HFF-Myc (cell line): ENCODE data around the gene PEX5L.
A peak's percentile ranks its signal among the peaks of the same experiment; 100 is the strongest.

Experiments used
- DNase-seq: peaks from one replicate; pipeline ENCODE4 v3.0.0-alpha.2; 2011; ENCODE audit warnings: low read depth; ENCODE audit errors: extremely low read depth
- H3K4me3 ChIP-seq: replicated peaks from 2 replicates; pipeline ENCODE4 v1.5.1; 2011; ENCODE audit warnings: low read depth, mild to moderate bottlenecking, control low read depth, low read length
- TF ChIP-seq, protein P1 (sequence below): IDR thresholded peaks from 2 replicates; pipeline ENCODE4 v1.5.1; 2012; ENCODE audit warnings: mild to moderate bottlenecking, low read depth, low read length, control low read depth; ENCODE audit errors: missing control alignments

Gene PEX5L

DNA sequence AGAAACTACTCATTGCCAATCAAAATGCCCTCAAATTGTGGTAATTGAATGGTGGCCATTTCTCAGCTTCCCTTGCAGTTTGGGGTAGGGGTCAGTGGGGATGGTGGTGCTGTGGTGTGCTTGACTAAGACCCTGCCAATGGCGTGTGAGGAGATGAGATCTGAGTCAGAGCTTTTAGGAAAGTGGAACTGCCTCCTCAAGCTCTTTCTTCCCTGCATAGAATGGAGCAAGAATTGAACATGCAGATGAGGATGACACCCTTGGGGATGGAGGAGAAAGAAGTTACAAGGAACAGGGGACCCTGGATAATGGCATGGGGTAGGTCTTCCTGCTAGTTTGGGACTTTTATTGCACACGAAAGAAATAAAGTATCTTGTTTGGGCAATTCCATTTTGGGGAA, 188.0 kb downstream of the PEX5L start:
- TF ChIP-seq, protein P1, sequence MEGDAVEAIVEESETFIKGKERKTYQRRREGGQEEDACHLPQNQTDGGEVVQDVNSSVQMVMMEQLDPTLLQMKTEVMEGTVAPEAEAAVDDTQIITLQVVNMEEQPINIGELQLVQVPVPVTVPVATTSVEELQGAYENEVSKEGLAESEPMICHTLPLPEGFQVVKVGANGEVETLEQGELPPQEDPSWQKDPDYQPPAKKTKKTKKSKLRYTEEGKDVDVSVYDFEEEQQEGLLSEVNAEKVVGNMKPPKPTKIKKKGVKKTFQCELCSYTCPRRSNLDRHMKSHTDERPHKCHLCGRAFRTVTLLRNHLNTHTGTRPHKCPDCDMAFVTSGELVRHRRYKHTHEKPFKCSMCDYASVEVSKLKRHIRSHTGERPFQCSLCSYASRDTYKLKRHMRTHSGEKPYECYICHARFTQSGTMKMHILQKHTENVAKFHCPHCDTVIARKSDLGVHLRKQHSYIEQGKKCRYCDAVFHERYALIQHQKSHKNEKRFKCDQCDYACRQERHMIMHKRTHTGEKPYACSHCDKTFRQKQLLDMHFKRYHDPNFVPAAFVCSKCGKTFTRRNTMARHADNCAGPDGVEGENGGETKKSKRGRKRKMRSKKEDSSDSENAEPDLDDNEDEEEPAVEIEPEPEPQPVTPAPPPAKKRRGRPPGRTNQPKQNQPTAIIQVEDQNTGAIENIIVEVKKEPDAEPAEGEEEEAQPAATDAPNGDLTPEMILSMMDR, result no peak
- no peak for DNase-seq
- no peak overlapping the region for H3K4me3 ChIP-seq

DNA sequence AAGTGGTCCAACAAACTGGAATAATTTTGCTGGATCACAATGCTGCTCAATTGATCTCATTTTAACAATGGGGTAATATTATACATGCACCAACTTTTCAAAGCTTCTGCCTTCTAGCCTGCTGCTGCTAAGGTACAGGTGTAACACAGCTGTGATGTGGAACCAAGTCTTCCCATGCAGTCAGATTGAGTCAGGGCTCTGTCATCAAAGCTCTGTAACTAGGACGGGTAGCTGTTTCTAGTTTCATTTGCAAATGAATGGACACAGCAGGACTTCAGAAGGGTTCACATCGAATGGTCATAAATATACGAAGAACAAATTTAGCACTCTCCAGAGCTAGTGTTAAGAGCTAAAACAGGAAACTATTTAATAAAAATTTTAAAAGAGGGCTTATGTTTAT, 194.7 kb downstream of the PEX5L start:
- H3K4me3 ChIP-seq, result no peak overlapping the region
- TF ChIP-seq, protein P1, result no peak
- DNase-seq, result no peak

DNA sequence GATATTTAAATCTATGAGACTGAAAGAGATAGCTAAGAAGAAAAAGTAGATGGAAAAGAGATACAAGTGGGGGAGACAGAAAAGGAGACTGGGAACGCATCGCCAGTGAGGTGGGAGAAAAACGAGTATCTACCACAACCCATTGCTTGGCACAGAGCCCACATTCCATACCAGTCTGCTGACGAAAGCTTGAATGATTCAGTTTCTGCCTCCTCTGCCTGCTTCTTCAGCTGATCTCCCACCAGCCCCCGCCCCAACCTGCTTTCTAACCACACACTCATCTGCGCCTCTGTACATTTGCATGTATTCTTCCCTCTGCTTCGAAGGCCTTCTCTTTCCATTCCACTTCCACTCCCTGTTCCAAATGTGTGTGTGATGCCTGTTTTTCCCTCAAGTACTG, 195.8 kb downstream of the PEX5L start:
- no peak overlapping the region for H3K4me3 ChIP-seq
- DNase-seq, result peak; percentile 12
- TF ChIP-seq, protein P1, result no peak

DNA sequence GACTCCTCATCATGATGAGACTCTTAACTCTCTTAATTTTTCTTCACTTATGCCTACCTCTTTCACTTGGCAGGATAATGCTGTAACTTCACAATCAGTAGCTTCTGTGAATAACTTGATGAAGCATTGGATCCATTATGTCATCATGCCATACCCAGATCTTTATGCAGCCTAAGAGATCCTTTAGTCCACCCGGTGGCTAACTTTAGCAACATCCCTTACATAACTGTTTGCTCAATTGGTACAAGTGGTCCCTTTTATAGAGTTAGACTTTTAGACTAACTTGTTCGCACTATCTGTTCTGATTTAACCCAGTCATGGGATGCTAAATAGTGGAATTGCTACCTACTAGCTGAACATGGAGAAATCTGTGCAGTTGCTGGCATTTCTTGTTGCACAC, 199.4 kb downstream of the PEX5L start:
- TF ChIP-seq, protein P1, result no peak
- DNase-seq, result no peak
- no peak overlapping the region for H3K4me3 ChIP-seq

DNA sequence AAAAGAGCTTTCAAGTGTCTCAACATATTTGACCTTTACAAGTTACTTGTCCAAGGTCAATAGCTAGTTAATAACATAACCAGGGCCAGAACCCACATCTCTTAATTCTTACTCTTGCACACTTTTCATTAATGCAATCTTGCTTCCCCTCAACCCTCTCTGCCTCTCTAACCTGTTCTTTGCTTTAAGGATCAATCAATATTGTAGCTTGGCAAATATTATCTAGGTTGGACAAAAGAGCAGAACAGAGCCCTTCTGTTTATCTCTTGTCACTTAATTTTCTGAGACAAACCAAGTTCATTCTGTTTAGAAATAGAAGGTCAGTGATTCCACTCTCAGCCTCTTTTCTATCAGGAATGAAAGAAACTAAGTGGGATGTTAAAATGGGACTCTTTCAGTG, 203.4 kb downstream of the PEX5L start:
- no peak overlapping the region for H3K4me3 ChIP-seq
- TF ChIP-seq, protein P1, result no peak
- DNase-seq, result no peak

DNA sequence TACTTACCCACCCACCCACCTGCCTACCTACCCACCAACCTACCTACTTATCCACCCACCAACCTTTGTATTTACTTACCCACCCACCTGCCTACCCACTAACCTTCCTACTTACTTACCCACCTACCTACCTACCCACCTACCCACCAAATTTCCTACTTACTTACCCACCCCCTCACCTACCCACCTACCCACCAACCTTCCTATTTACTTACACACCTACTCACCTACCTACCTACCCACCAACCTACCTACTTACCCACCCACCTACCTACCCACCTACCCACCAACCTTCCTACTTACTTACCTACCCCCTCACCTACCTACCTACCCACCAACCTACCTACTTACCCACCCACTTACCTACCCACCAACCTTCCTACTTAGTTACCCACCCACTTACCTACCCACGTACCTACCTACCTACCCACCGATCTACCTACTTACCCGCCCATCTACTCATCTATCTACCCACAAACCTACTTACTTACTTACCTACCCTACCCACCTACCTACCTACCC, 204.3 kb downstream of the PEX5L start:
- H3K4me3 ChIP-seq, result no peak overlapping the region
- TF ChIP-seq, protein P1, result no peak
- no peak for DNase-seq

DNA sequence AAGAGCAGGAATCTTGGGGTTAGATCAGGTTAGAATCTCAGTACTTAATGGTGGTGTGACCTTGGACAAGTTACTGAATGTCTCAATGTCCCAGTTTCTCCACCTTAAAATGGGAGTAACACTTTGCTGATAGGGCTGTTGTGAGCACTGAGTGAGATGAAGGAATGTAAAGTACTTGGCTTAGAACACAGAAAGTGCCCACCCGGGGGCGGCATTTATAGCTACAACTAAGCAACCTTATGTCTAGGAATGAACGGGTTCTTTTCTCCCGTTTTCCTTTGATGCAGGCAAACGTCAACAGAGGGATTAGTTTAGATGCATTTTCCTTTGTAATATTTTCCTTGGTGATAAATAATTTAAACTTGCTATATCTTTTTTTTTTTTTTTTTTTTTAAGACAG, 207.3 kb downstream of the PEX5L start:
- H3K4me3 ChIP-seq, result no peak overlapping the region
- no peak for DNase-seq
- TF ChIP-seq, protein P1, result no peak
